Pancreas (tissue), 10 donors: ENCODE data around the gene IL12A. TPM values are rescaled to one million over a fixed set of nuclear protein-coding genes. Genes with fewer than 3 reads are reported as not detected.

Experiments used
- ATAC-seq, 4 donors: fragments of 200-7000 bp; cut with Tn5 transposase; one replicate each; pipeline versions ENCODE4 v1.8.0 to v1.9.1; 2020; ENCODE audit warnings: mild to moderate bottlenecking in 4 of 4, moderate library complexity in 4 of 4
- DNase-seq, 6 donors: peaks; one replicate each; pipeline ENCODE4 v3.0.0-alpha.2; 2020
- FAIRE-seq: peaks from 2 replicates; lab custom pipeline; 2012; peaks lifted over from hg19 to GRCh38; lab: Jason Lieb, UNC
- H3K27ac ChIP-seq, 4 donors: fragments of 200-600 bp; sonication (generic); 1 replicate in 3 of 4; 2 replicates in 1 of 4; pipeline versions ENCODE4 v1.5.0 to v1.8.0; 2020
- H3K27me3 ChIP-seq, 4 donors: fragments of 200-600 bp; one replicate each; pipeline ENCODE4 v1.8.0; 2021
- H3K36me3 ChIP-seq, 3 donors: fragments of 200-600 bp; sonication (generic) in 1 of 3; one replicate each; pipeline versions ENCODE4 v1.5.0 to v1.8.0; 2020 to 2021
- H3K4me1 ChIP-seq, 3 donors: fragments of 200-600 bp; one replicate each; pipeline ENCODE4 v1.8.0; 2021
- H3K4me3 ChIP-seq, 4 donors: fragments of 200-600 bp; sonication (generic) in 2 of 4; one replicate each; pipeline versions ENCODE4 v1.5.0 to v1.8.0; 2020 to 2021
- H3K9me3 ChIP-seq, 4 donors: fragments of 200-600 bp; one replicate each; pipeline ENCODE4 v1.8.0; 2021
- WGBS, 2 donors: extraction: QIAGEN DNeasy Blood & Tissue Kit; methylation state at CpG; one replicate each; pipeline ENCODE4 v1.1.7; 2013; 5-methylcytosine and 5-hydroxymethylcytosine counted together
- intact Hi-C, 3 donors: fragments of 100-400 bp; cut with DNase I; formaldehyde crosslinking; loops; one replicate each; pipeline versions ENCODE4 v1.11.1 to v1.14.2; 2022
- polyA plus RNA-seq, 2 donors: library from polyadenylated mRNA; stranded (reverse); fragments of 200-250 nt; gene quantifications; one replicate each; pipeline ENCODE4 v1.2.3, GENCODE V29; 2013
- total RNA-seq, 6 donors: library from RNA; stranded (reverse); fragmentation: NEBNext Ultra II Directional in 4 of 6; extraction: Animal tissue kit (Norgen Biotek cat#: 25700) in 4 of 6; gene quantifications; one replicate each; pipeline versions ENCODE4 v1.2.1 to v1.2.4, GENCODE V29; 2021 to 2023
- TF ChIP-seq, protein P1 (sequence below), 4 donors: fragments of 200-600 bp; sonication (generic) in 3 of 4; IDR thresholded peaks; one replicate each; pipeline versions ENCODE4 v1.5.0 to v1.8.0; 2021; ENCODE audit warnings: antibody characterized with exemption in 4 of 4
- donor health status: healthy with polysubstance abuse.
- donor health status: DM: no; HTN: no; CAD: no; lungs with moderate emphysema.
- donor health status: DM: no; HTN: no; CAD: no.
- donor health status: control.
- donor health status: control.
- donor health status: Bipolar disorder and iron deficiency.
- donor health status: DM: yes; HTN: yes; CAD: no.
- donor health status: DM: no; HTN: no; CAD: no.
- donor health status: DM: no; HTN: no; CAD: no.
- donor health status: DM: yes; HTN: yes; CAD: no.

The IL12A gene
- total and polyA plus RNA-seq, 8 donors, result 0.08 to 2.2 (median 0.54) TPM

DNA sequence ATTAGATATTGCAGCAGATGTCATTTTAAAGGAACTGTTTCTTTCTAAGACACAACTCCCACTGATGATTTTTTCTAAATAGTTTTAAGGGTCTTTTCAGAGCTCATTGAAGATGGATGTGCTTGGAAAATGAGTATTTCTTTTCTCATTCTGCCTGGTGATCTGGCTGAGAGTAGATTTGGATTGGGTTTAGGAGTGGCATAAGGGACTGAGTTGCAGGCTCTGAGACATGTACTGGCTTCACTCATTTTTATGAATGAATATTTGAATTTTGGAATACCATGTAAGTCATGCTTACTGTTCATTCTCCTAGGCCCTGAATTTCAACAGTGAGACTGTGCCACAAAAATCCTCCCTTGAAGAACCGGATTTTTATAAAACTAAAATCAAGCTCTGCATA lies 6.5 kb downstream of the IL12A start:
- no peaks in the 10 kb centered on the region for H3K9me3 ChIP-seq
- ATAC-seq (no peak), DNase-seq (no peak), FAIRE-seq (no peak)
- no peaks in the 10 kb centered on the region for H3K27me3 ChIP-seq
- 57 to 69% methylated on average over 1 of the region's 1 CpG for WGBS, 2 donors
- no peak overlapping the region for H3K4me3 ChIP-seq
- peaks cover 0 to 6% (median 0%) of the 10 kb centered on the region in 3 donors for H3K4me1 ChIP-seq
- H3K36me3 ChIP-seq, result no peaks in the 10 kb centered on the region
- intact Hi-C loops, result no loop called here
- no peak overlapping the region for H3K27ac ChIP-seq
- TF ChIP-seq, protein P1, sequence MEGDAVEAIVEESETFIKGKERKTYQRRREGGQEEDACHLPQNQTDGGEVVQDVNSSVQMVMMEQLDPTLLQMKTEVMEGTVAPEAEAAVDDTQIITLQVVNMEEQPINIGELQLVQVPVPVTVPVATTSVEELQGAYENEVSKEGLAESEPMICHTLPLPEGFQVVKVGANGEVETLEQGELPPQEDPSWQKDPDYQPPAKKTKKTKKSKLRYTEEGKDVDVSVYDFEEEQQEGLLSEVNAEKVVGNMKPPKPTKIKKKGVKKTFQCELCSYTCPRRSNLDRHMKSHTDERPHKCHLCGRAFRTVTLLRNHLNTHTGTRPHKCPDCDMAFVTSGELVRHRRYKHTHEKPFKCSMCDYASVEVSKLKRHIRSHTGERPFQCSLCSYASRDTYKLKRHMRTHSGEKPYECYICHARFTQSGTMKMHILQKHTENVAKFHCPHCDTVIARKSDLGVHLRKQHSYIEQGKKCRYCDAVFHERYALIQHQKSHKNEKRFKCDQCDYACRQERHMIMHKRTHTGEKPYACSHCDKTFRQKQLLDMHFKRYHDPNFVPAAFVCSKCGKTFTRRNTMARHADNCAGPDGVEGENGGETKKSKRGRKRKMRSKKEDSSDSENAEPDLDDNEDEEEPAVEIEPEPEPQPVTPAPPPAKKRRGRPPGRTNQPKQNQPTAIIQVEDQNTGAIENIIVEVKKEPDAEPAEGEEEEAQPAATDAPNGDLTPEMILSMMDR (IDR thresholded peaks at IDR 0.05), result no peak

DNA sequence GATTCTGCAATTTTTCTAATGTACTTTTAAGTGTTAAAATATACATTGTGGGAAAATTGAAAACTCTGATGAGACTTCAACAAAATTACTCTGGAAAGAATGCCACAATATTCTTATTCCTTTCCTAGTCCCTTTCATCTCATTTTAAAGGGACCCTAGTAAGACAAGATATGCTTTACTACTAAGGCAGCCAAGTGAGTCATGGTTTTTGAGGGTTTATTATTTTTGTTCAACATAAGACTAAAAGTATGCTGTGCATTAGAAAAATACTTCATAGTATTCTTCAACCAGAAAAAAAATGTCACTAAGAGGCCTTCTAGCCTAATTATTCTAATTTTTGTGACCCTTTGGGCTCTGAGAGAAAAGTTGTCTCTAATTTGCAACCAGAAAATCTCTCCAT lies 7.4 kb downstream of the IL12A start:
- ATAC-seq (no peak), FAIRE-seq (no peak), DNase-seq (no peak)
- H3K9me3 ChIP-seq, result no peaks in the 10 kb centered on the region
- H3K4me1 ChIP-seq, result peaks cover 0 to 6% (median 0%) of the 10 kb centered on the region in 3 donors
- no peak overlapping the region for H3K4me3 ChIP-seq
- H3K36me3 ChIP-seq, result no peaks in the 10 kb centered on the region
- intact Hi-C loops, result no loop called here
- H3K27ac ChIP-seq, result no peak overlapping the region
- TF ChIP-seq, protein P1 (IDR thresholded peaks at IDR 0.05), result no peak
- H3K27me3 ChIP-seq, result no peaks in the 10 kb centered on the region

DNA sequence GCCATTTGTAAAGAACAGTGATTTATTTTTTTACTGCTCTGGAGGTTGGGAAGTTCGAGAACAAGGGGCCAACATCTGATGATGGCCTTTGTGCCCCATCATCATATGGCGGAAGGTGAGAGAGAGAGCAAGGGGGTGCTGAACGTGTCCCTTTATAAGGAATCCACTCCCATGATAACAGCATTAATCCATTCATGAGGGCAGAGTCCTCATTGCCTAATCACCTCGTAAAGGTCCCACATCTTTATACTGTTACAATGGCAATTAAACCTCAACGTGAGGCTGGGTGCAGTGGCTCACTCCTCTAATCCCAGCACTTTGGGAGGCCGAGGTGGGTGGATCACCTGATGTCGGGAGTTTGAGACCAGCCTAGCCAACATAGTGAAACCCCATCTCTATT lies 8.3 kb downstream of the IL12A start:
- ATAC-seq (no peak), DNase-seq (no peak), FAIRE-seq (no peak)
- Histone ChIP-seq H3K9me3 (no peaks in the 10 kb centered on the region), H3K4me3 (no peak overlapping the region), H3K4me1 (peaks cover 0 to 6% (median 0%) of the 10 kb centered on the region in 3 donors), H3K36me3 (no peaks in the 10 kb centered on the region), H3K27me3 (no peaks in the 10 kb centered on the region), H3K27ac (no peak overlapping the region)
- TF ChIP-seq, protein P1 (IDR thresholded peaks at IDR 0.05), result no peak
- intact Hi-C loops, result no loop called here
- WGBS, 2 donors, result 72 to 83% methylated on average over 7 of the region's 7 CpGs

DNA sequence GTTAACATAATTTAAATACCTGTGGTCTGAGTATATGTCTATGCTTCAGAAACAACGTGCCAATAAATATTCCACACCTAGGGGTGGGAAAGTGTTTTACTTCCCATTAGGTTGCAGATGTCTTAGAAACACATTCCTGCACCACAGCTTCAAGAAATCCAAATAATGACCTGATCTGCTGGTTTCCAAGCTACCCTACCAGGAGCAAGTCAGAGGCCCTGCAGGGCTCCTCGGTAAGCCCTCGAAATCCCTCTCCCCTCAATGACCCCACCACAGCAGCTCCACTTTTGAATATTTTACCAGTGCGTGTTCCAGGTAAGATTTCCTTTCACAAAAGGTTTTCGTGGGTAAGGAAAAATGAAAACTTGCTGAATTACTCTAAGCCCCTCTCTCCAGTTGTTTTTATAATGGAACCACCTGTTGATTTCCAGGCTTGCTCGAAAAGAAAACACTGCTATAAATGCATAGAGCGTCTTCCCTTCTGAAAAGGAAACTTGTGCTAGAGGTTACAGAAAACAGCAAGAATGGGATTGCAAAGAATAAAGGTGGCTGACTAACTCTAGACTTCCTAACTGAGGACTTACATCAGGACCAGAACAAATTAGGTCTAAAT lies 12.6 kb downstream of the IL12A start:
- no peak overlapping the region for H3K4me3 ChIP-seq
- H3K4me1 ChIP-seq, result no peaks in the 10 kb centered on the region
- H3K36me3 ChIP-seq, result no peaks in the 10 kb centered on the region
- H3K9me3 ChIP-seq, result no peaks in the 10 kb centered on the region
- intact Hi-C loops, result loop anchor here in 1 of 3 donors (5.0 kb wide), 1 partner anchor 114 kb away; no protein-coding TSS in a partner anchor
- no peaks in the 10 kb centered on the region for H3K27me3 ChIP-seq
- ATAC-seq, result no peak
- no peak overlapping the region for H3K27ac ChIP-seq
- WGBS, 2 donors, result 79 to 82% methylated on average over 7 of the region's 7 CpGs
- DNase-seq, result no peak
- no peak for FAIRE-seq
- TF ChIP-seq, protein P1 (IDR thresholded peaks at IDR 0.05), result no peak

DNA sequence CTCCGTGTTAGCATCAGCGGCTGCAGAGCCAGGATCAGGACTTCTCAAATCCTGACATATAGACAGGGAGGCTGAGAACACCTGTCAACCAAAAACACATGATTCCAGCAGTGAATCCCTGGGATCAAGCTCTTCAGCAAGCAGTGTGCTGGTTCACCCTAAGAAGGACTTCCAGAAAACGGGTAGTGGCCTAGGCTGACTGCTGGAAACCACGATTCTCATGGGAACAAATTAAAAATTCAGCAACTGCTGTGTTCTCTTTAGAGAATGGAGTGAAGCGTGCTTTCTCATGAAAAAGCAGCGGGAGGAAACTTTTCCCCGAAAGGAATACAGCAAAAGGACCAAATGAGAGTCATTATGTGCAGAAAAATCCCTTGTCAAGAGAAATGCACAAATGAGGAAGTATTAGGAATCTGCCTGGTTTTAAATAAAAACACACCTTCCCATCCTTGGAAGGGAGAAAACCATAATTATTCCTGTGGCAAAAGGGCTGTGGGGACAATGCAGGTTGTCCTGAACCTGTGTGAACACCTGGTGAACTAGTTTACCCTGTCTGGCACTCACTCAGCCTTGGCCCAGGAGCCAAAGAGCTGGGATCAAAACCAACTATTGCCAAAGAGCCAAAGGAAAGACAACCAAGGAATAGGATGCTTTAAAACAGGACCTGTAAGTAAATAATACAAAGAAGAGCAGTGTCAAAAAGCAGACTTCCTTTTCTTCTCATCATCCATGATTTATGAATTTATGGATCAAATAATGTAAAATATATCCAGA lies 13.4 kb downstream of the IL12A start:
- intact Hi-C loops, result loop anchor here in 1 of 3 donors (5.0 kb wide), 1 partner anchor 115 kb away; no protein-coding TSS in a partner anchor
- FAIRE-seq, result no peak
- TF ChIP-seq, protein P1 (IDR thresholded peaks at IDR 0.05), result no peak
- Histone ChIP-seq H3K36me3 (no peaks in the 10 kb centered on the region), H3K4me1 (no peaks in the 10 kb centered on the region), H3K4me3 (no peak overlapping the region), H3K27ac (no peak overlapping the region), H3K9me3 (no peaks in the 10 kb centered on the region), H3K27me3 (no peaks in the 10 kb centered on the region)
- DNase-seq, result no peak
- 80 to 83% methylated on average over 7 of the region's 7 CpGs for WGBS, 2 donors
- peak in 2 of 4 donors; percentile 40 to 53 for ATAC-seq
